HUDEP-2 (cell line): Measurements from ENCODE around the gene GTPBP4.
"Not testable (repeated sequence)": the region's sequence is repeated elsewhere in the genome, so short reads cannot be mapped to it uniquely, and the experiment has no call there.

Experiments used
- DNase-seq, 76 experiments: peaks; one replicate each; lab custom pipeline; 2025; ENCODE audit not compliant: unreplicated experiment in 76 of 76; lab: John Stamatoyannopoulos, UW

The GTPBP4 gene

DNA sequence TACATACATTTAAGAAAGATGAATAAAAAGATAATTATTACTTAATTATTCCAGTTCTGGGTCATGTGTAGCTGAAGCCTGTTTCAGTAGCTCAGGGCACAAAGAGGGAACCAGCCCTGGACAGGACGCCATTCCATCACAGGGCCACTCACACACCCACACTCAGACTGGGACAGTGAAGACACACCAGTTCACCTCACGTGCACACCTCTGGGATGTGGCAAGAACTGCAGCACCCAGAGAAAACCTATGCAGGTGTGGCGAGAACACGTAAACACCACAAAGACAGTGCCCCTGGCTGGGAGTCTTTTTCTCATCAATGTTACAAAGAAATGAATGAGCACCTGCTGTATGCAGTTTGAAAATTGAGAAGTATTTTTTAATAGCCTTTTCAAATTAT, 62.3 kb downstream of the GTPBP4 start:
- DNase-seq = peak in 1 of 76 experiments; percentile 31

DNA sequence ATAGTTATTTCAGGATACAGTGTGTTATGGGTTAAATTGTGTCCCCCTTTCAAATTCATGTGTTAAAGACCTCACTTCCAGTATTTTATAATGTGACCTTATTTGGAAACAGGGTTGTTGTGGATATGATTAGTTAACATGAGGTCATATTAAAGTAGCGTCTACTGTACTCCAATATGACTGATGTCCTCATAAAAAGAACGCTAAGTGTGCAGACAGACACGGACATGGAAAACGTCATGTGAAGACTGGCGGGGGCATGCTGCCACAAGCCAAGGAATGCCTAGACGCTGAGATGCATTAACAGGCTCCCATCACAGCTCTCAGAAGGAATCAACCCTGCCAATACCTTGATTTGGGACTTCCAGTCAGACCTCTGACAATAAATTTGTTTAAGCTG, 66.5 kb downstream of the GTPBP4 start:
- no peak for DNase-seq

DNA sequence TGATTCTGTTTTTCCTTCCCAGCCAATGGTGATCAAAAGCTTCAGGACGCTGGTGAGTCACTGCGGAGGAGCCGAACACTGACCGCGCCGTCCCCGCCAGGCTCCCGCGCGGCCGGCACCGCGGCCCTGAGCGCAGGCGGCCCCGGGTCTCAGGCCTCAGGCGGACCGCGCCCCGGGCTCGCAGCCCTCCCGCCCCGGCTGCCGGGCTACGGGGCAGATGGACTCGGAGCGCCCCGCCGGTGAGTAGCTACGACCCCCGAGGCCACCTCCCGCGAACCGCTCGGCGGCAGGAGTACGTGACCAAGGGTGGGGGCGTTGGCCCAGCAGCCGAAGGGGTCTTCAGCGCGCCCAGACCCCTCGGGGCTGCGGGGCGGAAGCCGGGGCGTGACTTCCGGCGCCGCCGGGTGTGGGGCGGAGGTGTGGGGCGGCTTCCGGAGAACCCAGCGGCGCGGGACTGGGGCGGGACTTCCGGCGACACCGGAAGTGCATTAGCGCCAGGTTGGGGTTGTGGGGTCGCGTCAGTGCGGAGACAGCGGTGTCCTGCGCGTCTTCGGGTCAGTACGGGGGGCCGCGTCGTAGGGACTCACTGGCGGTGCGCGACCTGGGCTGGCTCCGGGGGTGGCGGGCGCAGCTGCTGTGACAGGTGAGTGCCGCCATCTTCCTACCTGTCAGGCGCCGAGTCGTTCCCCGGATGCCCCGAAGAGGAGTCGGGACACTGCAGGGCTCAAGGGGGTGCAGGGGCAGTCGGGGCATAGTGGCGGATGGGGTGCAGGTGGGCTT, 68.3 kb downstream of the GTPBP4 start, which contains the start of gene WDR37:
Gene WDR37, plus strand, starts transcription at position 60 of the 780 bp plus-strand sequence. CDS start 15,771 bp downstream, outside the sequence.
- DNase-seq = peak in 73 of 76 experiments; percentile 3 to 83 (median 67)

DNA sequence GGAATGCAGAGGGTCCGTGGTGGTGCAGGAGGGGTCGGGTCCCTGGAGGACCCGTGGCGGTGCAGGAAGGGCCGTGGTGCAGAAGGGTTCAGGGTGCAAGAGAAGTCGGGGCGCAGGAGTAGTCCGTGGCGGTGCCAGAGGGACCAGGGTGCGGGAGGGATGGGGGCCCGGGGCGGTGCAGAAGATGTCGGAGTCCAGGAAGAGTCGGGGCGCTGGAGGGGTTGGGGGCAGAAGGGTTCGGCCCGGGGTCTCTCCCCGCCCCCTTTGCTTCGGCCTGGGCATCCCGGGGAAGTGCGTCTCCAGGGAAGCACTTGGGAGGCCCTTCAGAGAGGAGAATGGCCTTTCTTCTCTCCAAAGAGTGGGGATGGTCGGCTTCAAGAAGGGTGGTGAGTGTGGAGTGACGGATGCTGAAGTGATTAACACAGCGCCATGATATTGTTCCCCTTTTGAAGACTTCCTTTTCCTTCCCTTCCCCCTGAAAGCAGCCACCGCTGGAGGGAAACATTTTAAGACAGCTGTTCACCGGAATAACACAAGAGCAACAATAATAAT, 68.9 kb downstream of the GTPBP4 start:
- DNase-seq = peak in 5 of 76 experiments; percentile 4 to 12 (median 7)

DNA sequence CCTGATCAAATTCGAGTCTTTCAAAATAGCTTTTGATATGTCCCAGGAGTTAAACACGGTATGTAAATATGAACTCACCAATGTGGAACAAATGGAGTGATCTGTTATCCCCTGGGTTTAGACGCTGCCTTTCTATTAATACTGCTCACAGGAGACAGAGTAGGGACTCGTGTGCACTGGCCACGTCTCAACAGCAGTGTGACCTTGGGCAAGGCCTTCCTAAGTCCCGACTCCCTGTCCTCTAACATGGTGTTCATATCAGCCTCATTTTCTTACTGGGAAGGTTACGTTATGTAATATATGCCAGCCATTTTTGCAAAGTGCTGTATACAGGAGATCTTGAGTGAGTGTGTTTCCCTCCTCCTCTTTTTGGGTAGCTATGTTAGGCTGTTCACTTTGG, 69.8 kb downstream of the GTPBP4 start:
- no peak for DNase-seq

DNA sequence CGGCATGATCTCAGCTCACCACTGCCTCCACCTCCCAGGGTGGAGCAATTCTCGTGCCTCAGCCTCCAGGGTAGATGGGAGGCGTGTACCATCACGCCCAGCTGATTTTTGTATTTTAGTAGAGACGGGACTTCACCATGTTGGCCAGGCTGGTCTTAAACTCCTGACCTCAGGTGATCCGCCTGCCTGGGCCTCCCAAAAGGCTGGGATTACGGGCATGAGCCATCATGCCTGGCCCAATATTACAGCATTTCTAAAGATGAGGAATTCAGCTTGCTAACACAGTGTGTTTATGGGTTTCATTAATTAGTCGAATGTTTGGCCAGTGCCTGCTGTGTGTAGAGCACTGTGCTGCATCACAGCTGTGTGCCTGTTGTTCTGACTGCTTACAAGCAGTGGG, 71.7 kb downstream of the GTPBP4 start:
- DNase-seq = no peak

DNA sequence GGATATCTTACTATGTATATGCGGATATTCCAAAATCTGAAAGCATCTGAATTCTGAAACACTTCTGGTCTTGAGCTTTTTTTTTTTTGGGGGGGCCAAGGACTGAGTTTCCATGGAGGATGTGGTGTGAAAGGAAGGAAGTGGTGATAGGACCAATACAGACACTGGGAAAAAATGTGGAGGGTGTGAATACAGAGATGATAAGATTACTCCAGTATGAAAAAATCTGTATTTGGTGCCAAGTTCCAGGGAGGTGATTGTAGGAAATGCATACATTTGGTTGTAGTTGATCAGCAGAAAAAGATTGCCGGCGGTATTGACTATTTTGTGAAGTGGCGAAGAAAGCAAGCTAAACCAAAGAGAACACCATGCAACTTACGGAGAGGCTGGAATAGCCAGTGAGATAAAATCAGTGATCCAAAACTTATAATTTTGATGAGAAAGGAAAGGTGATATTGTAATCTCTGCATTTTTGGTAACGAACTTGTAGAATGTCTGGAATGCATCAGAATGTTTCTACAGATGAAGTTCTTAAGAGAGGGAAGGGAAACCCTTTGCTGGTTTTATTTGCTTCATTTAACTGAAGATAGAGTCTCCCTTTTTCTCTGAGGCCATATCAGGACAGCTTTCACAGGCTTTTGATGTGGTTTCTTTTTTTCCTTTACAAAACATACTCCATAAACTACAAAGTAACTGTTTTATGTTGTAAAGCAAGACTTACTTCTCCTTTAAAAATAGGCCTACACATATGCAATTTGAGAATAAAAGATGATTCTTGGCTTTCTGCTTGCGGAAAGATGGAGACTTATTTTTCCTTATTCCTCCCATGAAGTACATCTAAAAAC, 73.9 kb downstream of the GTPBP4 start:
- no peak for DNase-seq

DNA sequence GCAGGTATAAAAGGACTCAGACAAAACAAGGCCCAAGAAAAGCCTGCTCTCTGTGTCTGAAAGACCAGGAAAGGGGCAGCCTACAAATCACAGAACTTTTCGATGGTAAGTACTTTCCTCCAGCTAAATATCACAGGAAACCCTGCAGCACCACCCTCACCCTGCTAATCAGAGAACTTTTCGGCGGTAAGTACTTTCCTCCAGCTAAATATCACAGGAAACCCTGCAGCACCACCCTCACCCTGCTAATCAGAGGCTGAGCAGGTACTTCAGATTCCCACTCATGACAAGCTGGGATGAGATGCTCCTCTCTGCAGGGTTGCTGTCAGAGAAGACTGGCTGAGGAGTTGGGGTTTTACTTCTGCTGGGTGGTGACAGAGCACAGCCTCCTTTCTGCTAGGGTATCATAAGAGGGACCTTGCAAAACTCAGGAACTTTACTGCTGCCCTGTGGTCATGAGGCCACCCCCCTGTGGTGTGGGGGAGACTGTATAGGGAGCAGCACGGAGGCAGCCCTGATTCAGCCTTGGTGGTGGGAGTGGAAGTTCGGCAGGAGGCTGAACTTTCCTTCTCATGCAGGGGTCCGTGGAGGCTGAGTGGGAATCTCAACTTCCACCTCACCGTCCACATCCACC, 75.1 kb downstream of the GTPBP4 start:
- DNase-seq = no peak

DNA sequence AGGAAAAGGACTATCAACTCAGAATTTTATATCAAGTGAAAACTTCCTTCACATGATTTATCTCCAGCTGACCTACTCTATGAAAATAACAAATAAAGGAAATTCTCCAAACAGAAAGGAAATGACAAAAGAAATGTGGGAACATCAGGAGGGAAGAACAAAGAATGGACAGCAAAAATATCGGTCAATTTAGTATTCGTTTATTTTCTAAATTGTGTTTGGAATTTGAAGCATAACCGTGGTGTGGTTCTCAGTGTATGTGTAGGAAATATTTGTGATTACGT, 76.7 kb downstream of the GTPBP4 start:
- DNase-seq = no peak

DNA sequence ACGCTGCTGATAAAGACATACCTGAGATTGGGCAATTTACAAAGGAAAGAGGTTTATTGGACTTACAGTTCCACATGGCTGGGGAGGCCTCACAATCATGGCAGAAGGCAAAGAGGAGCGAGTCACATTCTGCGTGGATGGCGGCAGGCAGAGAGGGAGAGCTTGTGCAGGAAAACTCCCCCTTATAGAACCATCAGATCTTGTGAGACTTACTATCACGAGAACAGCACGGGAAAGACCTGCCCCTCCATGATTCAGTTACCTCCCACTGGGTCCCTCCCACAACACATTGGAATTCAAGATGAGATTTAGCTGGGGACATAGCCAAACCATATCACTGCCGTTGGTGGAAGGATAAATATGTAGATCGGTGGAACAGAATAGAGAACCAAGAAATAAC, 78.5 kb downstream of the GTPBP4 start:
- DNase-seq = not testable (repeated sequence)

DNA sequence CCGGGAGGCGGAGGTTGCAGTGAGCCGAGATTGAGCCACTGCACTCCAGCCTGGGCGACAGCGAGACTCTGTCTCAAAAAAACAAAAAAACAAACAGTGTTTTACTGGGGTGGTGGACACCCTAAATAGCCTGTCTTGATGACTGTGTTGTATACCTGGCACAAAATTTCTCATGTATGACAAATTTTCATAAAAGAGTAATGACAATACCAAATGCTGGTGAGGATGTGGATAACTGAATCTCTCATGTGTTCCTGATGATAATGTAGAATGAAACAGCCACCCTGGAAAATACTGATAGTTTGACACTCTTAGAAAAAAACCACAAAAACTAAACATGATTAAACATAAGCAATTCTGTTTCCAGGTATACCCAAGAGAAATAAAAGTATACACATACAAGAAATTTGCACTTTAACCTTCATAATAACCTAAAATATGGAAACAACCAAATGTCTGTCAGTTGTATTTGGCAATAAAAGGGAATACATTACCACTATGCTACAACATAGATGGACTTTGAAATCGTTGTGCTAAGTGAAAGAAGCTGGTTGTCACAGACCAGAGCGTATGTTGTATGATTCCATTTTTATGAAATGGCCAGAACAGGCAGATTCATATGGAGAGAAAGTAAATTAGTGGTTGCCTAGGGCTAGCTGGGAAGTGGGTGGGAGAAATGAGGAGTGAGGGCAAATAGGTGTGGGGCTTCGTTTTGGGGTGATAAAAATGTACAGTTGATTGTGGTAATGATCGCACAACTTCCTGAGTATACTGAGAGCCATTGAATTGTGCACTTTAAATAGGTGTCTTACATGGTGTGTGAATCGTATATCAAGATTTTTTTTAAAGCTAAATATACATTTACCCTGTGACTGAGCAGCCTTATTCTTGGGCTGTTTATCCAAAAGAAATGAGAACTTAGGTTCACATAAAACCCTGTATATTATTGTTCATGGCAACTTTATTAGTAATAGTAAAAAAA, 80.4 kb downstream of the GTPBP4 start:
- no peak for DNase-seq
